ENCODE data around the gene ARFGAP2. TPM values are rescaled to one million over a fixed set of nuclear protein-coding genes. Genes with fewer than 3 reads are reported as not detected.

Gene ARFGAP2
- total RNA-seq, 1 donor from 2014 or later, result 47.8 TPM

GRCh38 chr11:47148903-47149531, 27.7 kb downstream of the ARFGAP2 start:
- Histone ChIP-seq H3K4me3 (no peak overlapping the region), H3K4me1 (peaks cover 28% of the 10 kb centered on the region), H3K27ac (replicated peaks) (peak overlapping the region; percentile 23), H3K9me3 (replicated peaks) (no peaks in the 10 kb centered on the region), H3K36me3 (no peaks in the 10 kb centered on the region), H3K27me3 (ENCODE audit: low read depth) (no peaks in the 10 kb centered on the region)
- TF ChIP-seq CTCF (IDR thresholded peaks at IDR 0.05; ENCODE audit: borderline replicate concordance), result no peak
- DNase-seq, result peak; percentile 26
- intact Hi-C loops (cut with micrococcal nuclease), result no loop called here

- TF ChIP-seq CTCF (IDR thresholded peaks at IDR 0.05; ENCODE audit: borderline replicate concordance), result no peak
- Histone ChIP-seq H3K27ac (replicated peaks) (no peak overlapping the region), H3K4me1 (peaks cover 27% of the 10 kb centered on the region), H3K36me3 (no peaks in the 10 kb centered on the region), H3K9me3 (replicated peaks) (no peaks in the 10 kb centered on the region), H3K27me3 (ENCODE audit: low read depth) (no peaks in the 10 kb centered on the region), H3K4me3 (no peak overlapping the region)
- intact Hi-C loops (cut with micrococcal nuclease), result no loop called here
- no peak for DNase-seq
These were observed 28.4 kb downstream of the ARFGAP2 start for GRCh38 chr11:47148270-47148669.

DNA sequence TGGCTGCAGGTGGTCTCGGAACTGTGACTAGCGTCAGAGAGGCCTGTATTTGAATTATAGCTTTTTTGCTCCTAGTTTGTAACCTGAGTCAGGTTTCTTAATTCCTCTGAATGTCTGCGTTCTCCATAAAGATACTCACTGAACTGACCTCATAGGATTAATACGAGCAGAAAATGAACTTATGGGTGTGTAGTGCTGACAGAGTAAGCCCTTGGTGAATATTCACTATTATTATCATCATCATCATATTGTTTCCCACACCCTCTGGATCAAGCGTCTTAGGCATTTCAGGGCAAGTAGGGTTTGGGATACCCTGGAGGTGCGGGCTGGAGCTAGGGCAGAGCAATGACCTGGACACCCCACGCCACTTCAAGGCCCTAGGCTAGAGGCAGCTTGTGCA, 29.0 kb downstream of the ARFGAP2 start:
- intact Hi-C loops (cut with micrococcal nuclease), result no loop called here
- no peaks in the 10 kb centered on the region for H3K27me3 ChIP-seq (ENCODE audit: low read depth)
- TF ChIP-seq CTCF (IDR thresholded peaks at IDR 0.05; ENCODE audit: borderline replicate concordance), result no peak
- no peaks in the 10 kb centered on the region for H3K9me3 ChIP-seq (replicated peaks)
- H3K36me3 ChIP-seq, result no peaks in the 10 kb centered on the region
- H3K4me1 ChIP-seq, result peaks cover 29% of the 10 kb centered on the region
- H3K27ac ChIP-seq (replicated peaks), result no peak overlapping the region
- no peak for DNase-seq
- no peak overlapping the region for H3K4me3 ChIP-seq

DNA sequence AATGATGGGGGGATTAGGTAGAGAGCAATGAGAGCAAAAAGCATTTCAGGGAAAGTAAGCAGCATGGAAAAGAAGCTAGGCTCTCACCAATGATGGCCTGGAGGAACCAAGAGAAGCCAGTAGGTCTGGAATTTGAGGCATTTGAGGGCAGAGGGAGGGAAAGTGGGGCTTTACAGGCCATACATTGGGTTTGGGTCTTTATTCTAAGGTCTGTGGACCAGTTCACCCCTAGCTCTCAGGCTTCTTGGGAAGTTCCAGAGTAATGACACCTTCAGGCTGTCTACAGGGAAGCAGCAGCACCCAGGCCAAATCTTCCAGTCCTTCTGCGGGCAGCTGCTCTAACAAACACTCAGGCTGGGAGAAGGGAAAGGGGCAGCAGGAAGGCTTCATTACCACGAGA, 29.4 kb downstream of the ARFGAP2 start:
- intact Hi-C loops (cut with micrococcal nuclease), result no loop called here
- Histone ChIP-seq H3K36me3 (no peaks in the 10 kb centered on the region), H3K4me1 (peaks cover 29% of the 10 kb centered on the region), H3K27ac (replicated peaks) (no peak overlapping the region), H3K9me3 (replicated peaks) (no peaks in the 10 kb centered on the region), H3K27me3 (ENCODE audit: low read depth) (no peaks in the 10 kb centered on the region), H3K4me3 (no peak overlapping the region)
- no peak for TF ChIP-seq CTCF (IDR thresholded peaks at IDR 0.05; ENCODE audit: borderline replicate concordance)
- no peak for DNase-seq

DNA sequence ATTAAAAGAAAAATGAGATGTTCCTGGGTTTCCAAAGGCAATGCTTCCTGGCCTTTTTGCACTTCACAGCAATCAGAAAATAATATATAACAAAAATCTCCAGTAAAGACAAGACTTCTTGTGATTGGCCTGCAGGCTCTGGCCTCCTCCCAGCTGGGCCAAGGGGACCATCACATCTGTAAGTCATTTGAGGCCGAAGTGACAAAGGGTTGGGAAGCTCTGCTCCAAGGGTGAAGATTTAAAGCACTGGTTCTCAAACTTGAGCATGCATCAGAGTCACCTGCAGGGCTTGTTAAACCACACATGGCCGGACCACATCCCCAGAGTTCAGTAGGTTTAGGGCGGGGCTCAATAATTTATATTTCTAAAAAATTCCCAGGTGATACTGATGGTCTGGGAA, 32.1 kb downstream of the ARFGAP2 start:
- no peak for TF ChIP-seq CTCF (IDR thresholded peaks at IDR 0.05; ENCODE audit: borderline replicate concordance)
- H3K27me3 ChIP-seq (ENCODE audit: low read depth), result no peaks in the 10 kb centered on the region
- no peak for DNase-seq
- H3K4me1 ChIP-seq, result peaks cover 24% of the 10 kb centered on the region
- no peak overlapping the region for H3K27ac ChIP-seq (replicated peaks)
- no peak overlapping the region for H3K4me3 ChIP-seq
- H3K36me3 ChIP-seq, result no peaks in the 10 kb centered on the region
- intact Hi-C loops (cut with micrococcal nuclease), result no loop called here
- no peaks in the 10 kb centered on the region for H3K9me3 ChIP-seq (replicated peaks)
